Astrocyte of the cerebellum (primary cell): ENCODE data around the gene PLCB2.

Experiments used
- DNase-seq: peaks from one replicate; pipeline ENCODE4 v3.0.0-alpha.2; 2011; ENCODE audit warnings: low read depth
- H3K4me3 ChIP-seq: 2 replicates; pipeline ENCODE4 v1.5.1; 2011; ENCODE audit warnings: mild to moderate bottlenecking, low read depth, low read length, moderate library complexity
- CTCF ChIP-seq: IDR thresholded peaks from 2 replicates; pipeline ENCODE4 v1.5.1; 2012; ENCODE audit warnings: low read length, low read depth, moderate library complexity, mild to moderate bottlenecking; ENCODE audit errors: missing control alignments
- in situ Hi-C: cut with HindIII; loops from 2 replicates; pipeline ENCODE4 v1.10.0; 2017; ENCODE audit warnings: low sequenced_read_pairs

The PLCB2 gene

GRCh38 chr15:40331637-40332036 lies 23.9 kb upstream of the PLCB2 start:
- H3K4me3 ChIP-seq, result no peak overlapping the region
- no peak for TF ChIP-seq CTCF
- in situ Hi-C loops, result no loop called here
- no peak for DNase-seq

- in situ Hi-C loops, result no loop called here
Observed at GRCh38 chr15:40331026-40331425, 23.3 kb upstream of the PLCB2 start.

GRCh38 chr15:40330368-40330836 lies 22.7 kb upstream of the PLCB2 start:
- no peak for DNase-seq
- no peak for TF ChIP-seq CTCF
- H3K4me3 ChIP-seq, result no peak overlapping the region
- in situ Hi-C loops, result no loop called here

More at GRCh38 chr15:40331026-40331425, 23.3 kb upstream of the PLCB2 start:
- H3K4me3 ChIP-seq, result no peak overlapping the region
- DNase-seq, result no peak
- no peak for TF ChIP-seq CTCF

GRCh38 chr15:40329804-40330203 lies 22.1 kb upstream of the PLCB2 start:
- no peak for TF ChIP-seq CTCF
- H3K4me3 ChIP-seq, result no peak overlapping the region
- in situ Hi-C loops, result loop anchor here (5.0 kb wide), 1 partner anchor 57 kb away; no protein-coding TSS in a partner anchor
- DNase-seq, result no peak

- TF ChIP-seq CTCF, result no peak
- no peak overlapping the region for H3K4me3 ChIP-seq
- in situ Hi-C loops, result loop anchor here (5.0 kb wide), 1 partner anchor 59 kb away; no protein-coding TSS in a partner anchor
- DNase-seq, result no peak
Observed at GRCh38 chr15:40328751-40329150, 21.0 kb upstream of the PLCB2 start.

- no peak overlapping the region for H3K4me3 ChIP-seq
- in situ Hi-C loops, result loop anchor here (5.0 kb wide), 1 partner anchor 59 kb away; no protein-coding TSS in a partner anchor
- DNase-seq, result no peak
- no peak for TF ChIP-seq CTCF
Observed at GRCh38 chr15:40328176-40328575, 20.4 kb upstream of the PLCB2 start.
